Osteoblast (primary cell): Measurements from ENCODE around the gene ARHGAP42. TPM values are rescaled to one million over a fixed set of nuclear protein-coding genes. Genes with fewer than 3 reads are reported as not detected.

Experiments
- DNase-seq: peaks from one replicate; pipeline ENCODE4 v3.0.0; 2011; ENCODE audit warnings: low spot score, mixed read lengths; ENCODE audit not compliant: insufficient read length; ENCODE audit errors: missing footprints
- H2AFZ ChIP-seq: 2 replicates; pipeline ENCODE4 v1.6.0; 2011; ENCODE audit warnings: mild to moderate bottlenecking, low read length
- H3K27ac ChIP-seq: 2 replicates; pipeline ENCODE4 v1.5.1; 2011; ENCODE audit warnings: mild to moderate bottlenecking, low read depth, low read length, moderate library complexity
- H3K27me3 ChIP-seq: 2 replicates; pipeline ENCODE4 v1.6.0; 2012; ENCODE audit warnings: mild to moderate bottlenecking, control low read depth, inconsistent platforms, low read length, moderate library complexity; ENCODE audit not compliant: insufficient read depth
- H3K36me3 ChIP-seq: 2 replicates; pipeline ENCODE4 v1.5.1; 2011; ENCODE audit warnings: mild to moderate bottlenecking, low read length, control low read depth, moderate library complexity; ENCODE audit not compliant: insufficient read depth
- H3K4me1 ChIP-seq: 2 replicates; pipeline ENCODE4 v1.5.1; 2011; ENCODE audit warnings: mild to moderate bottlenecking, low read length, control low read depth, moderate library complexity; ENCODE audit not compliant: insufficient read depth
- H3K4me2 ChIP-seq: 2 replicates; pipeline ENCODE4 v1.6.0; 2011; ENCODE audit warnings: mild to moderate bottlenecking, low read length; ENCODE audit not compliant: insufficient read depth
- H3K4me3 ChIP-seq: fragments of 200-600 bp; sonication (generic); 3 replicates; pipeline ENCODE4 v1.5.1; 2012; ENCODE audit warnings: mild to moderate bottlenecking, low read length, inconsistent platforms; ENCODE audit not compliant: insufficient read depth
- H3K79me2 ChIP-seq: 2 replicates; pipeline ENCODE4 v1.6.0; 2012; ENCODE audit warnings: mild to moderate bottlenecking, low read length, control low read depth, inconsistent platforms; ENCODE audit not compliant: insufficient read depth
- H3K9me3 ChIP-seq: 2 replicates; pipeline ENCODE4 v1.5.1; 2011; ENCODE audit warnings: low read depth, low read length, control low read depth
- H4K20me1 ChIP-seq: 2 replicates; pipeline ENCODE4 v1.6.0; 2012; ENCODE audit warnings: mild to moderate bottlenecking, low read length, control low read depth; ENCODE audit not compliant: insufficient read depth
- total RNA-seq: library from RNA; depleted of rRNA; stranded (reverse); fragments of >200 nt; gene quantifications from 2 replicates; pipeline ENCODE4 v1.2.3, GENCODE V29; 2012
- TF ChIP-seq, protein P1 (sequence below): IDR thresholded peaks from 2 replicates; pipeline ENCODE4 v1.5.1; 2011; ENCODE audit warnings: mild to moderate bottlenecking, low read depth, low read length, moderate library complexity; ENCODE audit errors: extremely low read depth

Gene ARHGAP42
- total RNA-seq, 1 donor, result 9.4 TPM

GRCh38 chr11:100940111-100940510 is 253.0 kb downstream of the ARHGAP42 start:
- Histone ChIP-seq H3K4me3 (no peak overlapping the region), H3K27ac (no peak overlapping the region), H3K79me2 (no peaks in the 10 kb centered on the region), H3K9me3 (no peaks in the 10 kb centered on the region), H2AFZ (no peak overlapping the region), H3K4me2 (no peak overlapping the region), H4K20me1 (no peaks in the 10 kb centered on the region), H3K4me1 (no peaks in the 10 kb centered on the region), H3K36me3 (no peaks in the 10 kb centered on the region), H3K27me3 (no peaks in the 10 kb centered on the region)
- TF ChIP-seq, protein P1, sequence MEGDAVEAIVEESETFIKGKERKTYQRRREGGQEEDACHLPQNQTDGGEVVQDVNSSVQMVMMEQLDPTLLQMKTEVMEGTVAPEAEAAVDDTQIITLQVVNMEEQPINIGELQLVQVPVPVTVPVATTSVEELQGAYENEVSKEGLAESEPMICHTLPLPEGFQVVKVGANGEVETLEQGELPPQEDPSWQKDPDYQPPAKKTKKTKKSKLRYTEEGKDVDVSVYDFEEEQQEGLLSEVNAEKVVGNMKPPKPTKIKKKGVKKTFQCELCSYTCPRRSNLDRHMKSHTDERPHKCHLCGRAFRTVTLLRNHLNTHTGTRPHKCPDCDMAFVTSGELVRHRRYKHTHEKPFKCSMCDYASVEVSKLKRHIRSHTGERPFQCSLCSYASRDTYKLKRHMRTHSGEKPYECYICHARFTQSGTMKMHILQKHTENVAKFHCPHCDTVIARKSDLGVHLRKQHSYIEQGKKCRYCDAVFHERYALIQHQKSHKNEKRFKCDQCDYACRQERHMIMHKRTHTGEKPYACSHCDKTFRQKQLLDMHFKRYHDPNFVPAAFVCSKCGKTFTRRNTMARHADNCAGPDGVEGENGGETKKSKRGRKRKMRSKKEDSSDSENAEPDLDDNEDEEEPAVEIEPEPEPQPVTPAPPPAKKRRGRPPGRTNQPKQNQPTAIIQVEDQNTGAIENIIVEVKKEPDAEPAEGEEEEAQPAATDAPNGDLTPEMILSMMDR, result no peak
- no peak for DNase-seq

DNA sequence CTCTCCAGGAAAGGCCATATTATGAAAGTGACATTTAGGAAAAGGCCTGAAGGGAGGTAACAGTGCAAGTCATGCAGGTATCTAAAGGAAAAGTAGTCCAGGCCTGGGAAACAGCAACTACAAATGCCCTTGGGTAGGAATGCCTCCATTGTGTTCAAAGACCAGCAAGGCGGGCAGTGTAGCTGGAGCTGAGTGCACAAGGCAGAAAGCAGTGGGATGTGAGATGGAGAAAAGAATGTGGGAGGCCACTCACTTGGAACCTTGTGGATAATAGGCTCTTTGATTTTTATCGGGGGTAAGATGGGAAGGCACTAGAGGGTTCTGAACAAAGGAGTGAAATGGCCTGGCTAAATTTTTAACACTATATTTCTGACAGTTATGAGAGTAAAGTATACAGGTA is 253.9 kb downstream of the ARHGAP42 start:
- Histone ChIP-seq H3K4me3 (no peak overlapping the region), H3K9me3 (no peaks in the 10 kb centered on the region), H3K4me2 (no peak overlapping the region), H2AFZ (no peak overlapping the region), H3K27me3 (no peaks in the 10 kb centered on the region), H3K79me2 (no peaks in the 10 kb centered on the region), H3K4me1 (no peaks in the 10 kb centered on the region), H3K36me3 (no peaks in the 10 kb centered on the region), H3K27ac (no peak overlapping the region), H4K20me1 (no peaks in the 10 kb centered on the region)
- TF ChIP-seq, protein P1, result no peak
- no peak for DNase-seq

- Histone ChIP-seq H2AFZ (no peak overlapping the region), H4K20me1 (no peaks in the 10 kb centered on the region), H3K4me2 (no peak overlapping the region), H3K79me2 (no peaks in the 10 kb centered on the region), H3K36me3 (no peaks in the 10 kb centered on the region), H3K4me3 (no peak overlapping the region), H3K4me1 (no peaks in the 10 kb centered on the region), H3K27me3 (no peaks in the 10 kb centered on the region), H3K27ac (no peak overlapping the region), H3K9me3 (no peaks in the 10 kb centered on the region)
- DNase-seq, result no peak
- TF ChIP-seq, protein P1, result no peak
Measured at GRCh38 chr11:100942016-100942415, 254.9 kb downstream of the ARHGAP42 start.

DNA sequence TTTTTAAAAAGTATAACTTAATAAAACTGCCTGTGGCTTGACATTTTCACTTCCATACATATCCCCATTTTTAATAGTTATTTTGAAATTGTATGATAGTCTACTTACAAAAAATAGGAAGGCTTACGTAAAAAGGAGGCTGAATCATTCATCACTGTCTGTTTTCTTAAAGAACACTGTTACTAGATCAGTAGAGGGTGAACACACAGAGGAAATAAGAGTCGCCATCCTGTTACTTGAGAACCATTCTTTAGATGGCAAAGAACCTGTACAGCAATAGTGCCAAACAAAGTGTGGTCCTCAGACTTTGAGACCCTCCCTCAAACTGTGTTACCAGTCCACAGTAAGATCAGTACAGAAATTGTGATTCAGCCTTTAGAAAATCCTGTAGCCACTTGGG is 261.8 kb downstream of the ARHGAP42 start:
- H3K27me3 ChIP-seq, result no peaks in the 10 kb centered on the region
- no peaks in the 10 kb centered on the region for H3K79me2 ChIP-seq
- no peak overlapping the region for H2AFZ ChIP-seq
- no peaks in the 10 kb centered on the region for H3K4me1 ChIP-seq
- no peaks in the 10 kb centered on the region for H3K9me3 ChIP-seq
- no peak for DNase-seq
- H3K4me2 ChIP-seq, result no peak overlapping the region
- no peaks in the 10 kb centered on the region for H4K20me1 ChIP-seq
- no peaks in the 10 kb centered on the region for H3K36me3 ChIP-seq
- H3K27ac ChIP-seq, result no peak overlapping the region
- no peak overlapping the region for H3K4me3 ChIP-seq
- TF ChIP-seq, protein P1, result no peak
